ENCODE results near the gene C1orf116.

C1orf116 gene

GRCh38 chr1:207081088-207081487 is 48.5 kb upstream of the C1orf116 start (continued):
- no peak for TF ChIP-seq PRDM2 (tag by site-specific recombination; IDR thresholded peaks at IDR 0.05; ENCODE audit: borderline replicate concordance)
- TF ChIP-seq ZNF114 (tag by site-specific recombination; IDR thresholded peaks at IDR 0.05): no peak
- TF ChIP-seq ZNF132 (tag by site-specific recombination; IDR thresholded peaks at IDR 0.05; ENCODE audit: borderline replicate concordance): no peak
- TF ChIP-seq ZNF239 (tag by site-specific recombination; IDR thresholded peaks at IDR 0.05): no peak
- TF ChIP-seq, protein P1, sequence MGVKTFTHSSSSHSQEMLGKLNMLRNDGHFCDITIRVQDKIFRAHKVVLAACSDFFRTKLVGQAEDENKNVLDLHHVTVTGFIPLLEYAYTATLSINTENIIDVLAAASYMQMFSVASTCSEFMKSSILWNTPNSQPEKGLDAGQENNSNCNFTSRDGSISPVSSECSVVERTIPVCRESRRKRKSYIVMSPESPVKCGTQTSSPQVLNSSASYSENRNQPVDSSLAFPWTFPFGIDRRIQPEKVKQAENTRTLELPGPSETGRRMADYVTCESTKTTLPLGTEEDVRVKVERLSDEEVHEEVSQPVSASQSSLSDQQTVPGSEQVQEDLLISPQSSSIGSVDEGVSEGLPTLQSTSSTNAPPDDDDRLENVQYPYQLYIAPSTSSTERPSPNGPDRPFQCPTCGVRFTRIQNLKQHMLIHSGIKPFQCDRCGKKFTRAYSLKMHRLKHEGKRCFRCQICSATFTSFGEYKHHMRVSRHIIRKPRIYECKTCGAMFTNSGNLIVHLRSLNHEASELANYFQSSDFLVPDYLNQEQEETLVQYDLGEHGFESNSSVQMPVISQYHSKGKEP (tag by site-specific recombination; IDR thresholded peaks at IDR 0.05): no peak
- no peak for TF ChIP-seq ZFP3 (tag by site-specific recombination; IDR thresholded peaks at IDR 0.05; ENCODE audit: low read depth)
- TF ChIP-seq ZNF214 (tag by site-specific recombination; IDR thresholded peaks at IDR 0.05; ENCODE audit: borderline replicate concordance): no peak
- TF ChIP-seq, protein P2, sequence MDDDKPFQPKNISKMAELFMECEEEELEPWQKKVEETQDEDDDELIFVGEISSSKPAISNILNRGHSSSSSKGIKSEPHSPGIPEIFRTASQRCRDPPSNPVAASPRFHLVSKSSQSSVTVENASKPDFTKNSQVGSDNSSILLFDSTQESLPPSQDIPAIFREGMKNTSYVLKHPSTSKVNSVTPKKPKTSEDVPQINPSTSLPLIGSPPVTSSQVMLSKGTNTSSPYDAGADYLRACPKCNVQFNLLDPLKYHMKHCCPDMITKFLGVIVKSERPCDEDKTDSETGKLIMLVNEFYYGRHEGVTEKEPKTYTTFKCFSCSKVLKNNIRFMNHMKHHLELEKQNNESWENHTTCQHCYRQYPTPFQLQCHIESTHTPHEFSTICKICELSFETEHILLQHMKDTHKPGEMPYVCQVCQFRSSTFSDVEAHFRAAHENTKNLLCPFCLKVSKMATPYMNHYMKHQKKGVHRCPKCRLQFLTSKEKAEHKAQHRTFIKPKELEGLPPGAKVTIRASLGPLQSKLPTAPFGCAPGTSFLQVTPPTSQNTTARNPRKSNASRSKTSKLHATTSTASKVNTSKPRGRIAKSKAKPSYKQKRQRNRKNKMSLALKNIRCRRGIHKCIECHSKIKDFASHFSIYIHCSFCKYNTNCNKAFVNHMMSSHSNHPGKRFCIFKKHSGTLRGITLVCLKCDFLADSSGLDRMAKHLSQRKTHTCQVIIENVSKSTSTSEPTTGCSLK (tag by site-specific recombination; IDR thresholded peaks at IDR 0.05): no peak
- TF ChIP-seq ZNF624 (tag by site-specific recombination; IDR thresholded peaks at IDR 0.05): no peak

DNA sequence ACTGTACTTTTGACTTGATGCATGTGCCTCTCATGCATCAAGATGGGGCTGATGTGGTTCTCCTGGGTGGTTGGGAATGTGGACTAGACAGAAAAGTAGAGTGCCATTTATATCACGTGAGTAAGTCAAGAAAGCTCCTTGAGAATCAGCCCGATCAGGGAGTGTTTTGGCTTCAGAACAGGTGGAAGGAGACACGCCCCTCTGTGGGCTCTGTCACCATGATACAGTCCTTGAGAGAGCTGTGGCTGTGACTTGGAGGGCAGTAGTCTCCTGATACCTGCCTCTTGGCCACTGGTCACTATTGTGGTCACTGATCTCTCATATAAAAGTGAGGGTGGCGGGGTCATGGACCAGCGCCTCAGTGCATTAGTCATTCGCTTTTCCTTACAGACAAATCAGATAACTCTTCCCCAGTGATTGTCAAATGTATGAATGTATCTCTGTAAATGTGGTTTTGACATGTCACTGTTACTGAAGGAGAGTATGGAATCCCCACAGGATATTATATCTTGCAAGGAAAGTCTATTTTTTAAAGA is 47.2 kb upstream of the C1orf116 start:
- no peaks in the 10 kb centered on the region for H3K9me3 ChIP-seq (ENCODE audit: control insufficient read depth, insufficient read depth, low read depth, low read length)
- ChIA-PET CTCF (interaction anchor here (0.6 to 3.4 kb wide), 15 partner anchors 8 to 617 kb away, joined by 3 to 18 read pairs (median 4); partner anchors contain the start of genes IL20 and PFKFB2), POLR2A (no interaction called here)
- no peak overlapping the region for H3K27ac ChIP-seq (ENCODE audit: extremely low read depth, low read depth, low read length)
- H3K36me3 ChIP-seq (ENCODE audit: control insufficient read depth in 2 of 2, insufficient read depth in 1 of 2, low read length in 2 of 2): no peaks in the 10 kb centered on the region
- H3K4me1 ChIP-seq (ENCODE audit: control insufficient read depth, insufficient read depth, low read length): no peaks in the 10 kb centered on the region
- TF ChIP-seq, protein P3, sequence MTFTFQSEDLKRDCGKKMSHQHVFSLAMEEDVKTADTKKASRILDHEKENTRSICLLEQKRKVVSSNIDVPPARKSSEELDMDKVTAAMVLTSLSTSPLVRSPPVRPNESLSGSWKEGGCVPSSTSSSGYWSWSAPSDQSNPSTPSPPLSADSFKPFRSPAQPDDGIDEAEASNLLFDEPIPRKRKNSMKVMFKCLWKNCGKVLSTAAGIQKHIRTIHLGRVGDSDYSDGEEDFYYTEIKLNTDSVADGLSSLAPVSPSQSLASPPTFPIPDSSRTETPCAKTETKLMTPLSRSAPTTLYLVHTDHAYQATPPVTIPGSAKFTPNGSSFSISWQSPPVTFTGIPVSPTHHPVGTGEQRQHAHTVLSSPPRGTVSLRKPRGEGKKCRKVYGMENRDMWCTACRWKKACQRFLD (tag by site-specific recombination; IDR thresholded peaks at IDR 0.05): no peak
- TF ChIP-seq ZNF10 (tag by site-specific recombination; IDR thresholded peaks at IDR 0.05) (no peak), SP7 (tag by site-specific recombination; IDR thresholded peaks at IDR 0.05) (no peak), SETDB1 (IDR thresholded peaks at IDR 0.05; ENCODE audit: insufficient read length, low read length) (no peak), ZNF138 (tag by site-specific recombination; IDR thresholded peaks at IDR 0.05; ENCODE audit: borderline replicate concordance) (no peak)
- H3K4me3 ChIP-seq (ENCODE audit: low read depth, low read length): no peak overlapping the region

Measured in HEK293 (cell line).